ENCODE results near the gene AMOTL2. TPM values are rescaled to one million over a fixed set of nuclear protein-coding genes. Genes with fewer than 3 reads are reported as not detected.

Gene AMOTL2
- total RNA-seq, 1 donor from 2014 or later: 164 TPM

GRCh38 chr3:134380249-134380648 lies 6.0 kb upstream of the AMOTL2 start:
- no peak for DNase-seq (ENCODE audit: extremely low read depth, low read depth, low spot score)

DNA sequence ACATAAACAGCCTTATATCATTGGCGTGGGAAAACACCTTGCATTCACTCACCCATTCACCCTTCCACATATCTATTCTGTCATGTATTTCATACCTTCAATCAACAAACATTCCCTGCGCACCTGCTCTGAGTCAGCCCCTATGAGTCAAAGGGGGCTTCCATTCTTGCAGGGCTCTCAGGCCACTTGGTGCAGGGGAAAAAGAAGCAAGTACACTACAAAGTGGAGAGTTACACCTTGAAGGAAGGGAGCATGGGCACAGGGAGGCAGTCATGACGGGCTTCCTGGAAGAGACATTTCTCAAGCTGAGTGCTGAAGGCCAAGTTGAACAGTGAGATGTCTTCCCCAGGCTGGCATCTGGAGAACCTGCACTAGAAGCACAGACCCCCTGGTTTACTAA lies 4.6 kb upstream of the AMOTL2 start:
- no peak for DNase-seq (ENCODE audit: extremely low read depth, low read depth, low spot score)

- DNase-seq (ENCODE audit: extremely low read depth, low read depth, low spot score): no peak
Observed at GRCh38 chr3:134378384-134378783, 4.1 kb upstream of the AMOTL2 start.

DNA sequence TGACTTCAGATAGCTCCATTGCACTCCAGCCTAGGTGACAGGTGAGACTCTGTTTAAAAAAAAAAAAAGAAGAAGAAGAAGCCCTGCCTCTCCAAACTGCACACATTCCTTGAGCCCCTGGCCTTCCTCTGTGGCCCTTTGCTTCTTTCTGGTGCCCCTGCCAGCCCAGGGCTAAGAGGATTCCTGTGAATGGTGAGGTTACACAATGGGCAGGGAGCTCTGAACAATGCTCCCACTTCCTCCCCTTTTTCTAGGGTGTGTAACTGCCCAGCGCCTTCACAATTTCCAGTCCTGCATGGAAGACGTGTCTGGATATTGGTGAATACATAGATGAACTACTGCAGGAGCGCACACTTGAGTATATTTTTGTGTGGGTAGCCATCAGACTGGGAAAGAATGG lies 3.6 kb upstream of the AMOTL2 start:
- DNase-seq (ENCODE audit: extremely low read depth, low read depth, low spot score): no peak

- DNase-seq (ENCODE audit: extremely low read depth, low read depth, low spot score): no peak
Observed at GRCh38 chr3:134376786-134377426, 2.7 kb upstream of the AMOTL2 start.

- DNase-seq (ENCODE audit: extremely low read depth, low read depth, low spot score): no peak
Observed at GRCh38 chr3:134376385-134376765, 2.1 kb upstream of the AMOTL2 start.

DNA sequence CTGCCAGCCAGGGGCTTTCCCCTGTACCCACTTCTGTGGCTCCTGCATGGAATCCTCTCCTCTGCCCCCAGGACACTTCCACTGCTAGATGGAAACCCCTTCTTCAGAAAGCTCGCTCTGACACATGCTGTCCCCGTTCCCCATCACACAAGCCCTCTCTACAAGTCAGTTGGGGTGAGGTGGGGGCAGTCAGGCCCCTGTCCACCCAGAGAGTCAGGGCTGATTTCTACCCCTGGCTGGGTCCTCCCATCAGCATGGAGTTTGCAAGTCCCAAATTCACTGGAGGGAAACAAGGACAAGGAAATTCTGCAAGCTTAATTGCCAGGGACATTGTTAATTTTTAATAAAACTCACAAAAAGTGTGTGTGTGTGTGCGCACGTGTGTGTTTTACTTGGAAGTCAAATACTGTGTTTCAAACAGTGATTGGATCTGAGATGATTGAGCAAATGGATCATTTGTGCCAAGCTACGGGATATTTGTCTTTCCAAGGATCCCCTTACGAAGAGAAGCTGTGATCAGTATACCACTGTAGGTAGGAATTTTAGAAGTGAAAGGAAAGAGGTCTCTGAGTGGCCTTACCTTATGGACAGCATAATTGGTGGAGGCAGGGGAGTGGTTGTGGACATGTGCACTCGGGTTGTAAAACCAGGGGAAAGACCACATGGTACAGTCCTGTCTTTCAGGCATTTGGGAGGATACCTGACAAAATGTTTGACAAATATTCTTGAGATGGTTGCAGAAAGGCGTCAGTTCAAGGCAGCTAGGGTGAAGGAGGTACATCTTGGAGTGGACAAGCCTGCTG lies 1.5 kb upstream of the AMOTL2 start:
- DNase-seq (ENCODE audit: extremely low read depth, low read depth, low spot score): no peak

DNA sequence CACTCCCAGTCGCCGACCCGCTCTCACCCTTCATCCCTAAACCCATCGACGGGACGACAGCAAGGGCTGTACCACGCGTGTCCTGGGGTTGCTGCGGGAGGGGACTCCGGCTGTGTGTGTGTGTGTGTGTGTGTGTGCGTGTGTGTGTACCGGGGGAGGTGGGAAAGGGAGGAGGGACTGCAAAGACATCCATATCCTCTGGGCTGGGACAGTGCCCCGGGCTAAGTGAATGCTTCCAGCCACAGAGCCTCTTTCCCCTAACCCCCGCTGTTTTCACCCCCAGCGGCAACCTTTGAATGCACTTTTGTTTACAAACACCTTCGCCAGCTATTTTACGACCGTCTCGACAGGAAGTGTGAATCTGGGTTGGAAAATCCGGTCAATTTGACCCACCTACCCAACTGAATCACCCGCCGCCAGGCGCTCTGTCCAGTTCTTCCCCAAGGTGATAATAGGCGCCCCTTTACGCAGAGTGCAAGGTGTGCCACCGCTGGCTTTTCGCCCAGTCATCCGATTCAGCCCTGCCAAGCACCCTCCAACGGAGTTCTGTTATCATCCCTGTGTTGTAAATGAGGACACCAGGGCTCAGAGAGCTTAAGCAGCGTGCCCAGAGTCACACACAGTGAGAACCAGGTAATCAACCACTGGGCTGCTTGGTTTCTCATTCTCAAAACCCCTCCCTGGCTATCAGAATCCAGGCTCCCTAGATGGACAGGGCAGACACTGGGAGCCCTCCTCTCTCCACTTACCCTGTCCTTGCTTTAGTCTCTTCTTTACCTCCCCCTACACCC lies 739 bp upstream of the AMOTL2 start:
- DNase-seq (ENCODE audit: extremely low read depth, low read depth, low spot score): no peak

DNA sequence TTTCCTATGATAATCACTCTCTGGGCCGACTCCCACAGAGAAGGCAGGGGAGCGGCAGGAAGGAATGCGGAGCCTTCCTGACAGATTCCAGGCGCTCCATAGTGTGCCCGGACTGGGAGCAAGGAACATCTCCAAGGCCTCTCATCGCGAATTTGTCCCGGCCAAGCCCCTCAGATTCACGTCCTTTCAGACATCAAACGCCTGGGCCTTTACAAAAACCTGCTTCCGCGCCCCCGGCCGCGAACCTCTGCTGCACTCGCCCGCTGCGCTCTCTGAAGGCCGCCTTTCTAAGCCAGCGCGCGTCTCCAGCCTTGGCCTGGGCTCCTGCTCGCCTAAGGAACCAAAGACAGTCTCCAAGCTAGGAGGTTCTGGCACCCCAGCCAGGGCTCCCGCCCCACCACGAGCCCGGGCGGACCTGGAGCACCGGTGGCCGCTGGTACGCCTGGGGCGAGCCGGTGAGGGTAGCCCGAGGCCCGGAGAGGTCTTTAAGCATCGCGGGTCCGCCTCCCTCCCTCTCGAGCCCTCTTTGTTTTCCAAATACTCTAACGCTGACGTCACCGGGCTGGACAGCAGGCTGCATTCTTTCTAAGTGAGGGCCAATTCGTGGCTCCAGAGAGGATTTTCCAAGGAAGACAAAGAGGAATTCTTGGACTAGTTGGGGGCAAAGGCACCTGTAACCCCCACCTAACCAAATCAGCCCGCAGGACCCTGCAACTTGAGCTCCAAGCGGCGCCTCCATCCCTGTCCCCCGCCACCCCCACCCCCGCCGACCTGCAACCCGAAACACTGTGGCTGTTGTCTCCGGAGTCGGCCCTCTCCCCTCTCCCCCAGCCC lies 759 bp downstream of the AMOTL2 start:
- peak; percentile 56 for DNase-seq (ENCODE audit: extremely low read depth, low read depth, low spot score)

GRCh38 chr3:134372396-134373270 lies 1.6 kb downstream of the AMOTL2 start:
- no peak for DNase-seq (ENCODE audit: extremely low read depth, low read depth, low spot score)

DNA sequence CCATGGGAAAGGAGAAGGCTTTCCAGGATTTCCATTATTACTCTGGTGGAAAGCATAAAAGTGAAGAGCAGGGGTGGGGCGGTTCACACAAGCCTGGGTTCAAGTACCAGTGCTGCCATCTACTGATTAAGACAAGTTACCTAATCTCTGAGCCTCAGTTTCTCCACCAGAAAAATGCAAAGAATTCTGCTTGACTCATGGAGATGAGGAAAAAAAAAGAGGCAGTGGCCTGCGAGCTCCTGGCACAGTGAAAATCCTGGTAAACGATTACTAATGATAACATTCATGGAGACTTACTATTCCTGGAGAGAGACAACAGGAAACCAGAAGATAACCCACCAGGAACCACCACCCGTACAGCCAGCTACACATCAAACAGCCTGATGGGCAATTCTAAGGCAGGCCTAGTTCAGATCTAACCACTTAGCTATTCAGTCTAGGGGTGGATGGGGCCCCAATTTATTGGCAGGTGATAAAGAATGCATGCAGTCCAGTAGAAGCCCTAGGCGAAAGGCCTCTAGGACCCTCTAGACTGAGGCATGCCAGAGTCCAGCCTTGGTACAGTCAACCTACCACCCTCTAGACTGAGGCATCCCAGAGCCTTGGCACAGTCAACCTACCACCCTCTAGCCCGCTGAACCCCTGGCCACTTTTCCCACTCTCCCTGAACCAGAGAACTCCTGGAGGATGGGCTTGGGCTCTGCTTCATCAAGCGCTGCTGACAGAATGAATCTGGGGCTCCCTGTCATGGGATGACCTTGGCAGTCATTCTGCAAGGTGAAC lies 2.5 kb downstream of the AMOTL2 start:
- DNase-seq (ENCODE audit: extremely low read depth, low read depth, low spot score): no peak

GRCh38 chr3:134370611-134371531 lies 3.4 kb downstream of the AMOTL2 start:
- DNase-seq (ENCODE audit: extremely low read depth, low read depth, low spot score): no peak

GRCh38 chr3:134369861-134370596 lies 4.2 kb downstream of the AMOTL2 start:
- no peak for DNase-seq (ENCODE audit: extremely low read depth, low read depth, low spot score)

DNA sequence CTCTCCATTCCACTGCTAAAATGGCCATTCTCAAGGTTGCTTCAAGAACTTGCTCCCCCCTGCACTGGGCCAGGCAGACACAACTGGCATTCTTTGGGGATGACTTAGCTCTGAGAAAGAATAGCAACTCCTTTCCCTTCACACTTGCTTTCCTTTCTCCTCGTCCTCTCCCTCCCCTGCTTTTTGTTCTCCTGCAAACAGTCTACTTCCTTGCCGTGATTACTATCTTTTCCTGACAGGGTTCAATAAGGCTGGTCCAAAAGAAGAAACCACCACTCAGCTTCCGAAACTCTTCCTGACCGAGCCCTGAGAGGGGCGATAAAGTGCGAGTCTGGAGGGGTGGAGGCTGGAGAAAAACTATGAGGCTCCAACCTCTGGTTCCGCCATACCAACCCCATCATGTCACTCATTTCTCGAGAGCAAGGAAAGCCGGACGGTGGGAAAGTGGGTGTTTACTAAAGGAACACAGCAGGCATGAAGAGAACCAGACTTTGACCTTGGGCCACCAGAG lies 5.0 kb downstream of the AMOTL2 start:
- DNase-seq (ENCODE audit: extremely low read depth, low read depth, low spot score): peak; percentile 87

GRCh38 chr3:134368751-134369105 lies 5.5 kb downstream of the AMOTL2 start:
- no peak for DNase-seq (ENCODE audit: extremely low read depth, low read depth, low spot score)

DNA sequence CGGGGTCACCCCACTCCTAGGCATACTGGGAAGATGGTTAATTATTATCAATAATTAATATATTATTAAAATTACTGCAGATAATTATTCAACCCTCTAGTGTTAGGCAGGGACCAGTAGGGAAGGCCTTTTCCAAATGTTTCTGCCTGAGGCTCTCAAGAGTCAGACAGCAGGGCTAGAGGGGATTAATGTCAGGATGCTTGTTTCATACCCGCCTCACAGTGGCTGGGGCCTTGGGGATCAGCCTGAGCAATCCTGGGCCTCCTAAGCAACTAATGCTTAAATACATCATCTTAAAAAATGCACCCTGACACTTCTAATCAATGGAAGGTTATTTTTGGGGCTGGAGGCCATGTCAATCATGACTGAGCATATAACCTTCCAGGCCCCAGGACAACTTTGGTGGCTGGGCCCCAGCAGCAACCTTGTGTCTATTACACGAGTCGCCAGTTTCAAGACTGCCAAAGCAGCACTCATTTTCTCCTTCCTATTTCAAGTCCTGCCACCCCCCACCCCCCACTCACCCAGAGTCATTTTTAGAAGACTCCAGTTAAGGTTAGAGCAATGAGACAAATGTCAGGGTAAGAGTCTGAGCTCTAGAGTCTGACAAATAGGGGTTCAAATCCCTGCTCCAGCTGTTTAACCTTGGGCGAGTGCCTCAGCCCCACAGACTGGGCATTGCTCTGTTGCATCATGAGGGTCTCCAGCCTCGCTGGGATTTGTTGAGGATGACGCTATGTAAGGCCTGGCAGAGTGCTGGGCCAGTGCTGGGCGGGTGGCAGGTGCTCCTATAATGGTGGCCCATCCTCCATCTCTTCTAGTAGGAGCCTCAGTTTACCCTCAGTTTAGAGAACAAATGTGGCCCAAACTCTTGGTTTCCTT lies 6.1 kb downstream of the AMOTL2 start:
- DNase-seq (ENCODE audit: extremely low read depth, low read depth, low spot score): no peak
